Activated naive CD8-positive, alpha-beta T cell treated with anti-CD3 and anti-CD28 coated beads for 36 hours (primary cell): ENCODE data around the gene DNASE1. TPM values are rescaled to one million over a fixed set of nuclear protein-coding genes. Genes with fewer than 3 reads are reported as not detected.

Source experiments
- DNase-seq: peaks from one replicate; pipeline ENCODE4 v3.0.0; 2021
- H3K27ac Mint-ChIP-seq: one replicate; pipeline ENCODE4 v1.8.0; 2022; ENCODE audit warnings: mild to moderate bottlenecking, moderate library complexity, mixed read lengths
- H3K27me3 Mint-ChIP-seq: one replicate; pipeline ENCODE4 v1.8.0; 2022; ENCODE audit warnings: mild to moderate bottlenecking, mixed read lengths
- H3K36me3 Mint-ChIP-seq: one replicate; pipeline ENCODE4 v1.8.0; 2021; ENCODE audit warnings: mild to moderate bottlenecking, mixed read lengths
- H3K4me1 Mint-ChIP-seq: one replicate; pipeline ENCODE4 v1.8.0; 2021; ENCODE audit warnings: mixed read lengths
- H3K4me3 Mint-ChIP-seq: one replicate; pipeline ENCODE4 v1.8.0; 2022; ENCODE audit warnings: mild to moderate bottlenecking, moderate library complexity, mixed read lengths
- H3K9me3 Mint-ChIP-seq: one replicate; pipeline ENCODE4 v1.8.0; 2022; ENCODE audit warnings: mixed read lengths
- total RNA-seq, 2 experiments: library from RNA; stranded (reverse); gene quantifications; one replicate each; pipeline ENCODE4 v1.2.3, GENCODE V29; 2021

The DNASE1 gene
- total RNA-seq, 2 experiments from 2014 or later = 4.6 to 5.8 TPM

DNA sequence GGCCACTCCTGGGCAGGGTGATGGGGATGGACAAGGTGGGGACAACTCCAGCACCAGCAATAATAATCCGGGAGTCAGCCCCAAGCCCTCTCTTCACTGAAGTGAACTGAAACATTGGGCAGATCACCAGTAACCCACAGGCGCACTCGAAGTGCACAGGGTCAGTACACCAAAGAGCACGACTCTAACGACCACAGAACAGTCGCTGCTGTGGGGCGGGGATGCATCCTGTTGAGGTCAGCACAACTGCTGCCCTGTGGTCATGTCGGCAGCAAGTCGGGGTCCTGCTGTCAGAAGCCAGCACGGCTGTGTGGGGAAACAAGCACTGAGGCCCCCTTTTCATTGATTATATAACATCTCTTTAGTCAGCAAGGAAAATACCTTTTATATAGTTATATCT lies 14.6 kb downstream of the DNASE1 start:
- no peak overlapping the region for H3K4me3 Mint-ChIP-seq
- peaks cover 11% of the 10 kb centered on the region for H3K4me1 Mint-ChIP-seq
- DNase-seq = no peak
- no peak overlapping the region for H3K27ac Mint-ChIP-seq
- H3K27me3 Mint-ChIP-seq = no peaks in the 10 kb centered on the region
- peaks cover 20% of the 10 kb centered on the region for H3K36me3 Mint-ChIP-seq
- H3K9me3 Mint-ChIP-seq = no peaks in the 10 kb centered on the region

DNA sequence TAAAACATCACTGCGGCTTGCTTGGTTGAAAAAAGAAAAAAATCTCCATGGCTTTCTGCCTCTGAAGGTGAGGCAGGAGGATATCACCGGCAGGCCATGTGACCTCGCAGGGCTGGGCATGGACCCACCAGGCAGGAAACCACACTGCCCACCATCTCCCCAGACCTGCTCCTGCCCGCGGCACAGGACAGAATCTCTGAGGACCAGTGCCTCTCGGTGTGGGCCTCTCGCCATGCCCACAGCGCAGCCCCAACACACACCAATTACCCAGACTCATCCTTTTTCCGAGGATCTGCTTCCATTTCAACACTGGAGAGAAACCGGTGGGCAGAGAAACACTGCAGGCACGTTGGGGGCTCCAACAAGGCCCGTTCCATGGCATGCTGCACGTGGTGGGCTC lies 16.2 kb downstream of the DNASE1 start:
- no peak for DNase-seq
- Mint-ChIP-seq H3K9me3 (no peaks in the 10 kb centered on the region), H3K27ac (no peak overlapping the region), H3K4me3 (no peak overlapping the region), H3K4me1 (peaks cover 7% of the 10 kb centered on the region), H3K36me3 (peaks cover 18% of the 10 kb centered on the region), H3K27me3 (no peaks in the 10 kb centered on the region)

DNA sequence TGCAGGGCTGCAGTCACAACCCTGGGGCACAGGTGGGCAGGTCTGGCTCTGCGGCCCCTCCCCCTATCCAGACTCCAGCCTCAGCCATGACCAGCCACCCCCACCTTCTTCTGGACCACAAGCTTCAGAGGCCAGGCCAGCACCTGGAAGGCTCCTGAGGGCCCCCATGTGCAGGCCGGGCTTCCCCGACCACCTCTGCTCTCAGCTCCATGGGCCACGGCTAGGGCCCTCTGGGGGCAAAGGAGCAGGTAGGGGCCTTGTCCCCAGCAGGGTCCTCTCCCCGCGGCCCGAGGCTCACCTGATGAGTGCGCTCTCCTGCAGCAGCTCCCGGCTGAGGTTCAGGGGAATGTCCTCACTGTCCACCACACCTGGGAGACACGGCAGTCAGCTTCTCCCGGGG lies 16.9 kb downstream of the DNASE1 start:
- no peak overlapping the region for H3K27ac Mint-ChIP-seq

DNA sequence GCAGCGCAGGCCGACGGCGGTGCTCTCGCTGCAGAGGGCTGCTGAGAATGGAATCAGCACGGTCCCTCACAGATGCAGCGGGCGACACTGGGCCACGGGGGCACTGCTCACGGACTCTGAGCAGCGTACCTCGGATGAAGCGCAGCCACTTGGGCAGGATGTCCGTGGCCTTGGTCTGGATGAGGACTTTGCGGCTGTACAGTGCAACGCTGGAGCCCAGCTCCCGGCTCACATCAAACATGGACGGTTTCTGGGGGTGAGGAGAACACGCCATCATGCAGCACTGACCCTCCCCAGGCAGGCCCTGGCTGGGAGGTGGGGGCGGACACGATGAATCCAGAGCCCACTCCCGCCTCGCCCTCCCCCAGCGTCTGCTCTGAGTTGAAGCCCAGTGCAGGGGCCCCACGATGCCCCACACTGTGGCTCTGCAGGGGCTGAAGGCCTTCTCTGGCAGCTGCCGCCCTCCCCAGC lies 18.1 kb downstream of the DNASE1 start:
- no peaks in the 10 kb centered on the region for H3K4me1 Mint-ChIP-seq
- DNase-seq = no peak
- H3K9me3 Mint-ChIP-seq = no peaks in the 10 kb centered on the region

More for the DNA sequence above, 16.9 kb downstream of the DNASE1 start:
- Mint-ChIP-seq H3K36me3 (peaks cover 18% of the 10 kb centered on the region), H3K9me3 (no peaks in the 10 kb centered on the region), H3K4me1 (peaks cover 3% of the 10 kb centered on the region), H3K27me3 (no peaks in the 10 kb centered on the region), H3K4me3 (no peak overlapping the region)
- DNase-seq = no peak

DNA sequence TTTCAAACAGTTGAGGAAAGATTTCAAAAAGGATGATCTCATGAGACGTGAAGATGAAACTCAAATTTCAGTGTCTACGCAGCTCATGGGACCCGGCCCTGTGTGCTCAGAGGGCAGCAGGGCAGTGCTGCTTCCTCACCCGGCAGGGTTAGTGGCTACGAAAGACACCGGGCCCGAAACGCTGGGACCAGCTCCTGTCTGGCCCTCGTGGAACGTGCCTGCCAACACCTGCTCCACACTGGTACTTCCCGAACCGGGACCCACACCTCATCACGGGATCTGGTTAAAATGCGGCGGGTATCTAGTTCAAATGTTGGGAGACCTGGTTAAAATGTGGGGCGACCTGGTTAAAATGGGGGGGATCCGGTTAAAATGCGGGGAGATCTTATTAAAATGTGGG lies 18.7 kb downstream of the DNASE1 start:
- H3K27me3 Mint-ChIP-seq = no peaks in the 10 kb centered on the region
- no peak for DNase-seq

More for the DNA sequence above, 18.1 kb downstream of the DNASE1 start:
- Mint-ChIP-seq H3K36me3 (peaks cover 18% of the 10 kb centered on the region), H3K4me3 (no peak overlapping the region), H3K27me3 (no peaks in the 10 kb centered on the region), H3K27ac (no peak overlapping the region)

DNA sequence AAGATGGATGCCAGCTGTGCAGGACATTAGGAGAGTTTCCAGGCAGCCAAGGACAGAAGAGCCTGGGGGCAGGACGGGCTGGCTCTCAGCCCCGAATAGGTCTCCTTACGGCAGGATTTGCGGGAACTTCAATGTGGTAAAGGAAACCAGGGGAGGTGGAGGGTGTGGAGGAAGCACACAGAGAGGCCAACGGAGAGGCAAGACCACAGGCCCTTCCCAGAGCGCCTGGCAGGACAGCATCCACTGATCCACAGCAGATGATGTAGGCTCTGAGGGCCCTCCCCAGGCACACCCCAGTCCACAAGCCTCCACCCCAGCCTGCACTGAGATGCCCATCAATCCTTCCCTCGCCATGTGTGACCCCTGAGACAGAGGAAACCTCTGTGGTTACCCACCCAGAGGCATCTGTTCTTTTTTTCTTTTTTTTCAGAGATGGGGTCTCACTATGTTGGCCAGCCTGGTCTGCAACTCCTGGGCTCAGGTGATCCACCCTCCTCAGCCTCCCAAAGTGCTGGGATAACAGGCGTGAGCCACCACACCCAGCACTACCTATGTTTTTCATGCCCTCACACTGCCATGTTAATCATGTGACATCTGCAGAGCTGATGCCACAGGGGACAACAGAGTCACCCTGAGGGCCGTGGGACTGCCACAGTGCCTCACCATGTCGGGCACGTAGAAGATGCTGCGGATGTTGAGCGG lies 19.3 kb downstream of the DNASE1 start:
- Mint-ChIP-seq H3K4me1 (no peaks in the 10 kb centered on the region), H3K36me3 (peaks cover 22% of the 10 kb centered on the region), H3K27ac (no peak overlapping the region), H3K27me3 (no peaks in the 10 kb centered on the region), H3K4me3 (no peak overlapping the region), H3K9me3 (no peaks in the 10 kb centered on the region)
- DNase-seq = no peak

More for the DNA sequence above, 18.7 kb downstream of the DNASE1 start:
- no peaks in the 10 kb centered on the region for H3K9me3 Mint-ChIP-seq
- H3K27ac Mint-ChIP-seq = no peak overlapping the region
- no peak overlapping the region for H3K4me3 Mint-ChIP-seq
- peaks cover 23% of the 10 kb centered on the region for H3K36me3 Mint-ChIP-seq
- no peaks in the 10 kb centered on the region for H3K4me1 Mint-ChIP-seq

DNA sequence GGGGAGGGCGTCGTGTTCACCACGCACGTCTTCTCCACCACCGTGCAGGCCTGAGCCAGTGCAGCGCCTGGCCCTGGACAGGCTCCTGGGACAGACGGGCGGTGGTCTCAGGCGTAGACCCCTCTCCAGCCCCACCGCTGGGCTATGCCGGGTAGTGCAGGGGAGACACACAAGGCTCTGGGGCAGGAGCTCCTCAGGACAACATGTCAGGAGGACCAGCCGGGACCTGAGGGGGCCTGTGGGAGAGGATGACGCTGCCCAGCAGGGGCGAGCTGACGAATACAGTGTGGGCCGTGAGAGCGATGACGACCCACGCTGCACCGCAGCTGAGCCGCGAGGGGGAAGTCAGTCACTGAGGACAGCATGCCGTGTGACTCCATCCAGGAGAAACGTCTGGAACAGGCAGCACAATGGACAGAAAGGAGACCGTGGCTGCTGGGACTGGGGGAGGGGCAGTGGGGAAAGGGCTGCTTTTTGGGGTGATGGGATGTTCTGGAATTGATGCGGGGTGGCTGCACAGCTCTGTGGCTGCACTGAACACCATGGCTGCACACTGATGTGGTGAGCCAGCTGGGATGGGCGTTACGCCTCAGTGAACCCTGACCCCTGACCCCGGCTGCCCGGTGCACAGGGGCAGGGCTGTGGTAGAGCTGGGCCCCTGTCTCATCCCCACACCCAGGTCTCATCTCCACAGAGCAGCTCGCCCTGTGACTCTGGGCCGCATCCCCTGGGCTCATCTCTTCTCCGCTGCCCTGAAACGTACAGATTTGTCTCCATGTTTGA lies 20.2 kb downstream of the DNASE1 start:
- Mint-ChIP-seq H3K4me3 (no peak overlapping the region), H3K27ac (no peak overlapping the region), H3K36me3 (peaks cover 24% of the 10 kb centered on the region), H3K9me3 (no peaks in the 10 kb centered on the region), H3K4me1 (no peaks in the 10 kb centered on the region), H3K27me3 (no peaks in the 10 kb centered on the region)
- no peak for DNase-seq

DNA sequence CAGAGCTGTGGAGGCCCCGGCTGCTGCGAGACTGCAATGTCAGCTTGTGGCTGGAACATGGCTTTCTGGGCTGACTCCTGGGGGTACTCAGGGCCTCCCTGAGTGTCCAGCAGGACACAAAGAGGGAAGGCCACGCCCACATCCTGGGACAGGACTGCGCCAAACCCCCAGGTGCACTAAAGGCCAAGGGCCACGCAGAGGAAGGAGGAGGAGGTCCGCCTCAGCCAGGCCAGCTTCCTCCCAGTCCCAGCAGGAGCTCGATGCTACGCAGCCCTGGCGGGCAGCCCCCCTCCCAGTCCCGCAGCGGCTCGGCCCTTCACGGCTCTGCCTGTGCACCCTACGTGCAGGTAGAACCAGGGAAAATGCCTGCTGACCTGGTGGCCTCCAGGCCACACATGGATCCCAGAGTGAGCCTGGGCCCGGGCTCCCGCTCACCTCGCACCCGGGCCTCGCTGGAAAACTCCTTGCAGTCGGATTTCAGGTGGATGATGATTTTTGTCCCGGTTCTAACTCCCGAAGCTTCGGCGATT lies 21.2 kb downstream of the DNASE1 start:
- no peaks in the 10 kb centered on the region for H3K9me3 Mint-ChIP-seq
- DNase-seq = no peak
- no peaks in the 10 kb centered on the region for H3K27me3 Mint-ChIP-seq
- no peak overlapping the region for H3K4me3 Mint-ChIP-seq
- no peaks in the 10 kb centered on the region for H3K4me1 Mint-ChIP-seq
- H3K27ac Mint-ChIP-seq = no peak overlapping the region
- H3K36me3 Mint-ChIP-seq = peaks cover 25% of the 10 kb centered on the region

DNA sequence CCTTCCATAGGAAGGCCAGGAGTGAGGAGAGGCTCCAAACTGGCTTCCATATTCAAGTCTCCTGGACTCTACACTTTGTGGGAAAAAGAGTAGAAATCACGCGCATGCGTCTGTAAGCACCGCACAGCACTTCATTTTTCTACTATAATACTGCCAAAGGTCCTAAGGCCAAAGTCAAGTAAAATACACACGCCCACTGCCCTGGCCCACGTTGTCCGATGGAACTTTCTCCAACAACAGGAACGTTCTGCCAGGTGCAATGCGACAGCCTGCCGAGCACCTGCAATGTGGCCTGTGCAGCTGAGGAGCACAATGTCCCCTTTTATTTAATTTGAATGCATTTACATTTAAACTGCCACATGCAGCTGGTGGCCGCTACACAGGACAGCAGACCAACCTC lies 23.5 kb downstream of the DNASE1 start:
- no peak for DNase-seq
- H3K4me3 Mint-ChIP-seq = no peak overlapping the region
- H3K27ac Mint-ChIP-seq = no peak overlapping the region
- no peaks in the 10 kb centered on the region for H3K27me3 Mint-ChIP-seq
- H3K4me1 Mint-ChIP-seq = no peaks in the 10 kb centered on the region
- H3K9me3 Mint-ChIP-seq = no peaks in the 10 kb centered on the region
- peaks cover 29% of the 10 kb centered on the region for H3K36me3 Mint-ChIP-seq

DNA sequence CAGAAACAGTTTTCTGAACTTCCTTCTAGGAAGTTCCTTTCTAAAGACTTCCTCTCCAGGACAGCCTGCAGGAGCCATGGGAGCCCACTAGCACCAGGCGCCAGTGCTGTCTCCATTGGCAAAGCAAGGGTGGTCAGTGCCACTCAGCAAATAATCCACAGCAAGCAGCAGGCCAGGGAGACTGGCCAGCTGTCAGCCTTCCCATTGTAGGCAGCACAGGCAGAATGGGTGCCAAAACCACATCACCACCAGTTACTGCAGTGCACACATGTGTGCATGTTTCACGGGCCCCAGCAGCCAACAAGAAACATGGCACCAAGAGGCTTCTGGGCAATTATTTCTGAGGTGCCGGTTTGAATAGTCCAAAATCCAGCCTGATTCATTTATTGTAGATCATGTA lies 26.7 kb downstream of the DNASE1 start:
- DNase-seq = no peak
- H3K36me3 Mint-ChIP-seq = peaks cover 31% of the 10 kb centered on the region
- no peaks in the 10 kb centered on the region for H3K4me1 Mint-ChIP-seq
- H3K4me3 Mint-ChIP-seq = no peak overlapping the region
- no peaks in the 10 kb centered on the region for H3K27me3 Mint-ChIP-seq
- H3K27ac Mint-ChIP-seq = no peak overlapping the region
- H3K9me3 Mint-ChIP-seq = no peaks in the 10 kb centered on the region

DNA sequence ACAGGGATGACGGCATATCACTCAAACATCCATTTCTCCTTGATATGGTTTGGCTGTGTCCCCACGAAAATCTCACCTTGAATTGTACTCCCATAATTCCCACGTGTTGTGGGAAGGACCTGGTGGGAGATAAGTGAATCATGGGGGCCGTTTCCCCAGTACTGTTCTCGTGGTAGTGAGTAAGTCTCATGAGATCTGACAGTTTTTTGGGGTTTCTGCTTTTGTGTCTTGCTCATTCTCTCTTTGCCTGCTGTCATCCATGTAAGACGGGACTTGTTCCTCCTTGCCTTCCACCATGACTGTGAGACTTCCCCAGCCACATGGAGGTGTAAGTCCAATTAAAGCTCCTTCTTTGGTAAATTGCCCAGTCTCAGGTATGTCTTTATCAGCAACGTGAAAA lies 32.5 kb downstream of the DNASE1 start:
- Mint-ChIP-seq H3K9me3 (no peaks in the 10 kb centered on the region), H3K36me3 (peaks cover 38% of the 10 kb centered on the region), H3K4me3 (no peak overlapping the region), H3K4me1 (peaks cover 15% of the 10 kb centered on the region), H3K27me3 (no peaks in the 10 kb centered on the region), H3K27ac (no peak overlapping the region)
- DNase-seq = no peak

DNA sequence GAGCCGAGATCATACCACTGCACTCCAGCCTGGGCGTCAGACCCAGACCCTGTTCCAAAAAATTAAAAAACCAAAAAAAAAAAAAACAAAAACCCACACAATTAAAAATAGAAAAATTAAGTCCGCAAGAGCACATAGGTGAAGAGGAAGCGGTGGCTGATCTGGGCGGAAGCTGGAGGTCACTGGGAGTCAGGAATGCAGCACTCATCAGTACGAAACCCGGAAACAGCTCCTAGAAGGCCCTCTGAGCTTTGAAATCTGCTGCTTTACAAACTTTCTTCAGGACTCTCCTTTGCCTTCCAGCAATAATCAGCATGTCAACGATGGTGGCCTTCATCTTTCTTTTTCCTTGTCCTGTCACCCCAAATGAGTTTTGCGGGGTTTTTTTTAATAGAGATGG lies 33.3 kb downstream of the DNASE1 start:
- no peaks in the 10 kb centered on the region for H3K9me3 Mint-ChIP-seq
- no peak for DNase-seq
- no peaks in the 10 kb centered on the region for H3K27me3 Mint-ChIP-seq
- peaks cover 34% of the 10 kb centered on the region for H3K36me3 Mint-ChIP-seq
- no peak overlapping the region for H3K27ac Mint-ChIP-seq
- H3K4me1 Mint-ChIP-seq = peaks cover 15% of the 10 kb centered on the region
- no peak overlapping the region for H3K4me3 Mint-ChIP-seq

DNA sequence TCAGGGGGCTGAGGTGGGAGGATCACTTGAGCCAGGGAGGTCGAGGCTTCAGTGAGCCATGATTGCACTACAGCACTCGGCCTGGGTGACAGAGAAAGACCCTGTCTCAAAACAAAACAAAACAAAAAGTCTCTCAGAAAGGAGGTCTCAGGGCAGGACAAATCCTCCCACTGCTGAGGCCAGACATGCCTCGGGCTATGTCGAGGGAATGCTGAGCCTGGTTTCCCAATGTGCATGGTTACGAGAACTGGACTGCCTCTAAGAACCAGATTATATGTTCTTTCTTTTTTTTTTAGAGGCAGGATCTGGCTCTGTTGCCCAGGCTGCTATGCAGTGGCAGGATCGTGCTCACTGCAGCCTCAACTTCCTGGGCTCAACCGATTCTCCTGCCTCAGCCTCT lies 35.2 kb downstream of the DNASE1 start:
- no peak overlapping the region for H3K27ac Mint-ChIP-seq
- no peak for DNase-seq
- H3K9me3 Mint-ChIP-seq = no peaks in the 10 kb centered on the region
- no peak overlapping the region for H3K4me3 Mint-ChIP-seq
- peaks cover 32% of the 10 kb centered on the region for H3K36me3 Mint-ChIP-seq
- no peaks in the 10 kb centered on the region for H3K27me3 Mint-ChIP-seq
- H3K4me1 Mint-ChIP-seq = peaks cover 18% of the 10 kb centered on the region

DNA sequence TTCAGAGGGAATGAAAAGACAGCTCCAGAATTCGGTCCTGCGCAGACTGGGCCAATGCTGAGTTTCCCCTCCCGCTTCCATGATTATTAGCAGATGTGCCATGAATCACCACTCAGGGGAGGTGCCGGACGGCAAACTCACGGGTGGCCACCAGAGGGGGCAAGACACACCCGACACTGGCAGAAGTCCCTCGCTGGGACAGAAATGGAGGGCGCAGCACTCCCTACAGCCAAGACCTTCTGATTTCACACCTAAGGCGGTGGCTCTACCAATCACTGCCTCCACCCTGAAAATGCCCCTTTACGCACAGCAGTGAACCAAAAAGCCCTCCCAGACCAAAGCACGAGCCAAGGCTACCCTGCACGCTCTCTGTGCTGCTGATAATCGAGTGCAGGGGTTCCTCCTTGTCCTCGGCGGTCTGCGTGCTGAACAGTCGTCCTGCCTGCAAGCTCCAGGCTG lies 36.0 kb downstream of the DNASE1 start:
- peaks cover 35% of the 10 kb centered on the region for H3K36me3 Mint-ChIP-seq
- no peaks in the 10 kb centered on the region for H3K9me3 Mint-ChIP-seq
- peaks cover 20% of the 10 kb centered on the region for H3K4me1 Mint-ChIP-seq
- H3K4me3 Mint-ChIP-seq = no peak overlapping the region
- H3K27ac Mint-ChIP-seq = peak overlapping the region; percentile 44
- no peaks in the 10 kb centered on the region for H3K27me3 Mint-ChIP-seq
- peak; percentile 82 for DNase-seq

DNA sequence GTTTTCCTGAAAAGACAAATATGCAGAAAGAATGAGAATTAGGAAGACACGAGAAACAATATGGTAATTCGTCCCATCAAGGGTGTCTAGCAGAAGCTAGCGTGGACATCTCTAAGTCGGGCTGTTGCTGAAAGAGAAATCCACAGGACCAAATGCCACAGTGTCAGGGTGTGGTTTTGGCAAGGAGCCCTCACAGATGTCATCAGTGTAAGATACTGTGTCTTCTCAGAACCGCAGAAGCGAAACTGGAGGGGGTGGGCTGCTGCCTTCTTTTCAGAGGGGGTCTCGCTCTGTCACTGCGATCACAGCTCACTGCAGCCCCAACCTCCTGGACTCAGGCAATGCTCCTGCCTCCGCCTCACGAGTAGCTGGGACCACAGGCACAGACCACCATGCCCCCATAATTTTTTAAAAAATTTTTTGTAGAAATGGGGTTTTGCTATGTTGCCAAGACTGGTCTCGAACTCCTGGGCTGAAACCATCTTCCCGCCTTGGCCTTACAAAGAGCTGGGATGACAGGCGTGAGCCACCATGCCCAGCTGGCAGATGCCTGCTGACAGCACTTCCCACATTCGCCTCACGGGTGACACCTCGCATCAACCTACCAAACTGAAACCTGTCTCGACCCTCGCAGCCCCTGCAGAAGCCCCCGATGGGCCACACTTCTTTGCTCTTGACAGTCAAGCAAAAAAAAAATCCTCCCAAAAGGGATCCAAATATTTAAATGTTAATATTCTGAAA lies 36.7 kb downstream of the DNASE1 start:
- peak overlapping the region; percentile 44 for H3K27ac Mint-ChIP-seq
- no peak overlapping the region for H3K4me3 Mint-ChIP-seq
- H3K9me3 Mint-ChIP-seq = no peaks in the 10 kb centered on the region
- H3K36me3 Mint-ChIP-seq = peaks cover 40% of the 10 kb centered on the region
- no peak for DNase-seq
- peaks cover 24% of the 10 kb centered on the region for H3K4me1 Mint-ChIP-seq
- H3K27me3 Mint-ChIP-seq = no peaks in the 10 kb centered on the region
